ENCODE data around the gene AFAP1. TPM values are rescaled to one million over a fixed set of nuclear protein-coding genes. Genes with fewer than 3 reads are reported as not detected.

AFAP1 gene
- total RNA-seq, 4 donors from 2014 or later, result 4.4 to 16.6 (median 10.7) TPM

GRCh38 chr4:7874838-7875237, 64.8 kb downstream of the AFAP1 start:
- Histone ChIP-seq H3K36me3 (peaks cover 0 to 16% (median 0%) of the 10 kb centered on the region in 3 donors), H3K4me3 (no peak overlapping the region), H3K4me1 (peaks cover 13 to 85% (median 21%) of the 10 kb centered on the region in 3 donors), H3K27me3 (no peaks in the 10 kb centered on the region), H3K27ac (peak overlapping the region in 1 of 4 donors; percentile 18), H3K9me3 (no peaks in the 10 kb centered on the region)
- intact Hi-C loops (cut with DNase I), result no loop called here
- WGBS, 2 donors, result 80 to 85% methylated on average over 3 of the region's 3 CpGs
- TF ChIP-seq CTCF (IDR thresholded peaks at IDR 0.05), result no peak
- no peak for TF ChIP-seq POLR2A (IDR thresholded peaks at IDR 0.05)
- no peak for DNase-seq

GRCh38 chr4:7873881-7874280, 65.8 kb downstream of the AFAP1 start:
- Histone ChIP-seq H3K36me3 (peaks cover 0 to 20% (median 0%) of the 10 kb centered on the region in 3 donors), H3K27me3 (no peaks in the 10 kb centered on the region), H3K4me3 (no peak overlapping the region), H3K9me3 (no peaks in the 10 kb centered on the region), H3K4me1 (peaks cover 11 to 75% (median 13%) of the 10 kb centered on the region in 3 donors), H3K27ac (peak overlapping the region in 2 of 4 donors; percentile 45 to 60)
- no peak for TF ChIP-seq POLR2A (IDR thresholded peaks at IDR 0.05)
- TF ChIP-seq CTCF (IDR thresholded peaks at IDR 0.05), result no peak
- intact Hi-C loops (cut with DNase I), result no loop called here
- no peak for DNase-seq
- WGBS, 2 donors, result 73 to 84% methylated on average over 1 of the region's 1 CpG

- no peak for DNase-seq
- H3K36me3 ChIP-seq, result peaks cover 0 to 23% (median 0%) of the 10 kb centered on the region in 3 donors
- H3K4me3 ChIP-seq, result no peak overlapping the region
- H3K27me3 ChIP-seq, result no peaks in the 10 kb centered on the region
- H3K4me1 ChIP-seq, result peaks cover 13 to 72% (median 15%) of the 10 kb centered on the region in 3 donors
- H3K27ac ChIP-seq, result peak overlapping the region; percentile 14 to 60 (median 37)
- WGBS, 2 donors, result 13 to 20% methylated on average over 4 of the region's 4 CpGs
- intact Hi-C loops (cut with DNase I), result no loop called here
- TF ChIP-seq POLR2A (IDR thresholded peaks at IDR 0.05) (no peak), CTCF (IDR thresholded peaks at IDR 0.05) (no peak)
- no peaks in the 10 kb centered on the region for H3K9me3 ChIP-seq
Observed at GRCh38 chr4:7872264-7872771, 67.3 kb downstream of the AFAP1 start.

- intact Hi-C loops (cut with DNase I), result no loop called here
- WGBS, 2 donors, result 64 to 80% methylated on average over 3 to 16 of the region's 16 CpGs
- H3K27ac ChIP-seq, result peak overlapping the region in 3 of 4 donors; percentile 31 to 60 (median 56)
Observed at GRCh38 chr4:7871356-7871755, 68.3 kb downstream of the AFAP1 start.

More at GRCh38 chr4:7871356-7871755, 68.3 kb downstream of the AFAP1 start:
- no peaks in the 10 kb centered on the region for H3K27me3 ChIP-seq
- H3K4me3 ChIP-seq, result no peak overlapping the region
- no peak for DNase-seq
- H3K9me3 ChIP-seq, result no peaks in the 10 kb centered on the region
- H3K4me1 ChIP-seq, result peaks cover 12 to 67% (median 13%) of the 10 kb centered on the region in 3 donors
- TF ChIP-seq CTCF (IDR thresholded peaks at IDR 0.05) (no peak), POLR2A (IDR thresholded peaks at IDR 0.05) (no peak)
- H3K36me3 ChIP-seq, result peaks cover 0 to 31% (median 0%) of the 10 kb centered on the region in 3 donors

Data from esophagus squamous epithelium (tissue), 5 donors.